GM12878 (cell line): ENCODE measurements around the gene PEF1. TPM values are rescaled to one million over a fixed set of nuclear protein-coding genes. Genes with fewer than 3 reads are reported as not detected.

Source experiments
- ATAC-seq: fragments of 200-7000 bp; cut with Tn5 transposase; 3 replicates; pipeline ENCODE4 v1.9.1; 2020; ENCODE audit warnings: mild to moderate bottlenecking, moderate library complexity
- BruUV-seq: library from RNA; stranded (reverse); fragments of 400-500 nt; replicated peaks from 2 replicates; lab custom pipeline; 2021; lab: Mats Ljungman, UMichigan
- CTCF ChIA-PET: fragments of 300-600 bp; sonication (Branson Sonifier 250); formaldehyde crosslinking; extraction: SDS; loops from one replicate; lab custom pipeline; 2021; ENCODE audit warnings: inconsistent platforms; lab: Yijun Ruan, JAX
- POLR2A ChIA-PET: fragments of 350-600 bp; formaldehyde crosslinking; extraction: SDS; loops from one replicate; lab custom pipeline; 2021; ENCODE audit warnings: inconsistent platforms; lab: Charles Lee
- RAD21 ChIA-PET: fragments of 300-600 bp; sonication (Branson Sonifier 250); formaldehyde crosslinking; loops from one replicate; lab custom pipeline; 2023; ENCODE audit warnings: antibody characterized with exemption; ENCODE audit not compliant: unreplicated experiment; lab: Charles Lee
- SMC1A ChIA-PET: fragments of 300-600 bp; sonication (Branson Sonifier 250); formaldehyde crosslinking; loops from one replicate; lab custom pipeline; 2023; ENCODE audit not compliant: unreplicated experiment, uncharacterized antibody; lab: Charles Lee
- DNase-seq: peaks from one replicate; pipeline ENCODE4 v3.0.0-alpha.2; 2011; ENCODE audit warnings: low read depth, low spot score
- FAIRE-seq: peaks from 3 replicates; lab custom pipeline; 2011; peaks lifted over from hg19 to GRCh38; lab: Jason Lieb, UNC
- H2AFZ ChIP-seq: 2 replicates; pipeline ENCODE4 v1.6.0; 2011; ENCODE audit warnings: low read depth, low read length, control low read depth; ENCODE audit not compliant: control insufficient read depth
- H3K27ac ChIP-seq: 2 replicates; pipeline ENCODE4 v1.5.1; 2011; ENCODE audit warnings: control low read depth; ENCODE audit not compliant: control insufficient read depth, insufficient read depth
- H3K27me3 ChIP-seq, 2 experiments: replicated peaks in 1 of 2; 2 replicates each; pipeline versions ENCODE4 v1.6.0 to v1.6.1; 2011; ENCODE audit warnings: low read length in 1 of 2; ENCODE audit not compliant: control insufficient read depth in 2 of 2, insufficient read depth in 2 of 2
- H3K36me3 ChIP-seq, 2 experiments: 2 replicates each; pipeline ENCODE4 v1.5.1; 2011; ENCODE audit warnings: low read length in 1 of 2; ENCODE audit not compliant: control insufficient read depth in 2 of 2, insufficient read depth in 2 of 2
- H3K4me1 ChIP-seq: 2 replicates; pipeline ENCODE4 v1.6.1; 2011; ENCODE audit warnings: mild to moderate bottlenecking, low read length, moderate library complexity, mixed read lengths; ENCODE audit not compliant: control insufficient read depth, insufficient read depth
- H3K4me2 ChIP-seq: 2 replicates; pipeline ENCODE4 v1.6.0; 2011; ENCODE audit warnings: control low read depth; ENCODE audit not compliant: control insufficient read depth, insufficient read depth
- H3K4me3 ChIP-seq: fragments of 200-600 bp; sonication (generic); 2 replicates; pipeline ENCODE4 v1.5.1; 2016
- H3K79me2 ChIP-seq: 2 replicates; pipeline ENCODE4 v1.6.0; 2011; ENCODE audit warnings: low read length; ENCODE audit not compliant: control insufficient read depth, insufficient read depth
- H3K9ac ChIP-seq: 2 replicates; pipeline ENCODE4 v1.8.0; 2011; ENCODE audit warnings: low read length, control low read depth, mixed read lengths; ENCODE audit not compliant: control insufficient read depth, insufficient read depth
- H3K9me3 ChIP-seq: replicated peaks from 3 replicates; pipeline ENCODE4 v1.5.1; 2011; ENCODE audit warnings: mild to moderate bottlenecking, low read length; ENCODE audit not compliant: control insufficient read depth, insufficient read depth
- H4K20me1 ChIP-seq: 2 replicates; pipeline ENCODE4 v1.6.0; 2011; ENCODE audit not compliant: control insufficient read depth, insufficient read depth
- CBX3 ChIP-seq: fragments of 200-600 bp; sonication (generic); IDR thresholded peaks from 2 replicates; pipeline ENCODE4 v1.6.1; 2016; ENCODE audit warnings: low read depth, borderline replicate concordance
- CREM ChIP-seq: IDR thresholded peaks from 2 replicates; pipeline ENCODE4 v1.6.1; 2014; ENCODE audit warnings: antibody characterized with exemption, low read depth
- PAX8 ChIP-seq: fragments of 450-650 bp; IDR thresholded peaks from 2 replicates; pipeline ENCODE4 v1.6.1; 2017; ENCODE audit warnings: mild to moderate bottlenecking, moderate library complexity
- SRF ChIP-seq, 2 experiments: IDR thresholded peaks; 2 replicates each; pipeline ENCODE4 v1.6.1; 2011; ENCODE audit warnings: low read depth in 2 of 2, low read length in 2 of 2, mild to moderate bottlenecking in 1 of 2, moderate library complexity in 1 of 2
- ZNF207 ChIP-seq: fragments of 450-650 bp; IDR thresholded peaks from 2 replicates; pipeline ENCODE4 v1.6.1; 2014; ENCODE audit warnings: antibody characterized with exemption, mild to moderate bottlenecking, borderline replicate concordance
- ZNF24 ChIP-seq: fragments of 450-650 bp; IDR thresholded peaks from 2 replicates; pipeline ENCODE4 v1.6.1; 2017; ENCODE audit warnings: antibody characterized with exemption, mild to moderate bottlenecking
- WGBS: methylation state at CpG from one replicate; pipeline ENCODE4 v1.1.6; 2016; ENCODE audit warnings: low lambda C conversion rate; ENCODE audit not compliant: insufficient replicate concordance, insufficient coverage; ENCODE audit errors: missing lambda C conversion rate; 5-methylcytosine and 5-hydroxymethylcytosine counted together
- in situ Hi-C: fragments of 300-500 bp; cut with MboI; formaldehyde crosslinking; loops from 9 replicates; pipeline ENCODE4 v1.14.3; 2018; ENCODE audit warnings: mixed read lengths
- intact Hi-C: fragments of 100-400 bp; cut with micrococcal nuclease; formaldehyde crosslinking; loops from one replicate; pipeline ENCODE4 v1.14.2; 2022; ENCODE audit not compliant: unreplicated experiment
- polyA plus RNA-seq, 11 experiments: library from polyadenylated mRNA; depleted of rRNA in 4 of 11; unstranded in 6 of 11; stranded (reverse) in 5 of 11; fragments of >200 nt; fragmentation: Nextera tagmentation in 4 of 11; fragmentation: Illumina TruSeq in 1 of 11; extraction: Ambion mirVana in 4 of 11; extraction: Trizol in 1 of 11; gene quantifications; 1 replicate in 1 of 11; 2 replicates in 10 of 11; pipeline versions ENCODE4 v1.2.1 to v1.2.3, GENCODE V29; 2011 to 2016; ENCODE audit warnings: inconsistent platforms in 2 of 11, missing spikeins in 2 of 11, low read depth in 1 of 11
- total RNA-seq, 4 experiments: library from RNA; depleted of rRNA in 3 of 4; stranded (reverse); fragments of >200 nt in 3 of 4; fragmentation: Illumina TruSeq in 1 of 4; extraction: Trizol in 1 of 4; gene quantifications; 2 replicates each; pipeline versions ENCODE4 v1.2.1 to v1.2.3, GENCODE V29; 2013 to 2021

The PEF1 gene
- total and polyA plus RNA-seq, 10 of the 15 experiments (the other 5 are each of a cell fraction or from before 2014, with no cell fraction given), result 27.1 to 107 (median 79.0) TPM

- no peaks in the 10 kb centered on the region for H4K20me1 ChIP-seq
- no peak for ATAC-seq
- no peaks in the 10 kb centered on the region for H3K9me3 ChIP-seq
- intact Hi-C loops, result no loop called here
- H3K79me2 ChIP-seq, result no peaks in the 10 kb centered on the region
- in situ Hi-C loops, result loop anchor here (5.0 kb wide), 1 partner anchor 139 kb away; no protein-coding TSS in a partner anchor
- ChIA-PET POLR2A (interaction anchor here (0.6 kb wide), 1 partner anchor 625 kb away, joined by 5 read pairs; no protein-coding TSS in a partner anchor), RAD21 (no interaction called here), CTCF (interaction anchor here (0.6 kb wide), 1 partner anchor 13 kb away, joined by 4 read pairs; the partner anchor contains the start of gene PEF1), SMC1A (interaction anchor here (0.9 to 1.3 kb wide), 2 partner anchors 13 to 94 kb away, joined by 3 to 4 read pairs; partner anchors contain the start of gene PEF1)
- H3K27me3 ChIP-seq, result no peaks in the 10 kb centered on the region; a peak in 1 of 4 replicates
- WGBS, result 54% methylated on average over 12 of the region's 12 CpGs
- no TSS peak for BruUV-seq
- no peak overlapping the region for H2AFZ ChIP-seq
- no peak overlapping the region for H3K4me3 ChIP-seq
- no peaks in the 10 kb centered on the region for H3K36me3 ChIP-seq
- no peaks in the 10 kb centered on the region for H3K4me1 ChIP-seq
- FAIRE-seq, result no peak
- no peak overlapping the region for H3K9ac ChIP-seq
- no peak for DNase-seq
- H3K4me2 ChIP-seq, result no peak overlapping the region
- H3K27ac ChIP-seq, result no peak overlapping the region
- TF ChIP-seq CREM (no peak), CBX3 (no peak), PAX8 (no peak), SRF (IDR thresholded peaks at IDR 0.05; ENCODE audit: low read depth in 2 of 2, low read length in 2 of 2) (no peak), ZNF207 (no peak), ZNF24 (no peak)
Observed at GRCh38 chr1:31657972-31658510, 13.4 kb upstream of the PEF1 start.
